ENCODE data around the gene TXNDC9. TPM values are rescaled to one million over a fixed set of nuclear protein-coding genes. Genes with fewer than 3 reads are reported as not detected.

The TXNDC9 gene
- total RNA-seq, 1 experiment from 2014 or later: 31.0 TPM

DNA sequence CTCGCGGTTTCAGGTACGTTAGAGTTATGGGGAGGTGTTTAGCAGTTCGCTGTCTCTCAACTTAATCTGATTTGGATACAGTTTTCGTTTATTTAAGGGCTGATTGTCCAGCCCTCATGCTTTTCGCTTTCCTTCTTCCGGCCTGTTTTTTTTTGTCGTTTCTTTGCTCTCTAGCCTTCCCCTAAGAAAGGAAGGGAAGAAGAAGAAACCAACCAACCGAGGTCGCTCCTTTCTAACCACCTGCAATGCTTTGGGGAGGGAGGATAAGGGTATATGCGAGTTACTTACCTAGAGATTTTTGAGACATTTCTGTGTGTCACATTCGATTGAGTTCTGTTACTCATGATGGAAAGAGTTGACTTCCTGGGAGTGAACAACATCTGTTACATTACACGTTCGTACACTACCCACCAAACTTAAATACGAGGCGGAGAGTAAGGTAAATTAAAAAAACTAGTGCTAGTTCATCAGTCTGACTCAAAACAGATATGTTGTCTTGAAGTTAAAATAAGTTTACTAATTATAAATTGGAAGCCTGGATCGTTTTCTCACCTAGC is 2.0 kb upstream of the TXNDC9 start (continued):
- TF ChIP-seq FOXK1 (CRISPR knock-in tag; IDR thresholded peaks at IDR 0.05) (no peak), SP1 (CRISPR knock-in tag; conservative IDR thresholded peaks at IDR 0.05) (no peak)
- TF ChIP-seq, protein P1, sequence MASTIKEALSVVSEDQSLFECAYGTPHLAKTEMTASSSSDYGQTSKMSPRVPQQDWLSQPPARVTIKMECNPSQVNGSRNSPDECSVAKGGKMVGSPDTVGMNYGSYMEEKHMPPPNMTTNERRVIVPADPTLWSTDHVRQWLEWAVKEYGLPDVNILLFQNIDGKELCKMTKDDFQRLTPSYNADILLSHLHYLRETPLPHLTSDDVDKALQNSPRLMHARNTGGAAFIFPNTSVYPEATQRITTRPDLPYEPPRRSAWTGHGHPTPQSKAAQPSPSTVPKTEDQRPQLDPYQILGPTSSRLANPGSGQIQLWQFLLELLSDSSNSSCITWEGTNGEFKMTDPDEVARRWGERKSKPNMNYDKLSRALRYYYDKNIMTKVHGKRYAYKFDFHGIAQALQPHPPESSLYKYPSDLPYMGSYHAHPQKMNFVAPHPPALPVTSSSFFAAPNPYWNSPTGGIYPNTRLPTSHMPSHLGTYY (CRISPR knock-in tag; IDR thresholded peaks at IDR 0.05): no peak
- TF ChIP-seq, protein P2, sequence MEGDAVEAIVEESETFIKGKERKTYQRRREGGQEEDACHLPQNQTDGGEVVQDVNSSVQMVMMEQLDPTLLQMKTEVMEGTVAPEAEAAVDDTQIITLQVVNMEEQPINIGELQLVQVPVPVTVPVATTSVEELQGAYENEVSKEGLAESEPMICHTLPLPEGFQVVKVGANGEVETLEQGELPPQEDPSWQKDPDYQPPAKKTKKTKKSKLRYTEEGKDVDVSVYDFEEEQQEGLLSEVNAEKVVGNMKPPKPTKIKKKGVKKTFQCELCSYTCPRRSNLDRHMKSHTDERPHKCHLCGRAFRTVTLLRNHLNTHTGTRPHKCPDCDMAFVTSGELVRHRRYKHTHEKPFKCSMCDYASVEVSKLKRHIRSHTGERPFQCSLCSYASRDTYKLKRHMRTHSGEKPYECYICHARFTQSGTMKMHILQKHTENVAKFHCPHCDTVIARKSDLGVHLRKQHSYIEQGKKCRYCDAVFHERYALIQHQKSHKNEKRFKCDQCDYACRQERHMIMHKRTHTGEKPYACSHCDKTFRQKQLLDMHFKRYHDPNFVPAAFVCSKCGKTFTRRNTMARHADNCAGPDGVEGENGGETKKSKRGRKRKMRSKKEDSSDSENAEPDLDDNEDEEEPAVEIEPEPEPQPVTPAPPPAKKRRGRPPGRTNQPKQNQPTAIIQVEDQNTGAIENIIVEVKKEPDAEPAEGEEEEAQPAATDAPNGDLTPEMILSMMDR (IDR thresholded peaks at IDR 0.05): no peak

DNA sequence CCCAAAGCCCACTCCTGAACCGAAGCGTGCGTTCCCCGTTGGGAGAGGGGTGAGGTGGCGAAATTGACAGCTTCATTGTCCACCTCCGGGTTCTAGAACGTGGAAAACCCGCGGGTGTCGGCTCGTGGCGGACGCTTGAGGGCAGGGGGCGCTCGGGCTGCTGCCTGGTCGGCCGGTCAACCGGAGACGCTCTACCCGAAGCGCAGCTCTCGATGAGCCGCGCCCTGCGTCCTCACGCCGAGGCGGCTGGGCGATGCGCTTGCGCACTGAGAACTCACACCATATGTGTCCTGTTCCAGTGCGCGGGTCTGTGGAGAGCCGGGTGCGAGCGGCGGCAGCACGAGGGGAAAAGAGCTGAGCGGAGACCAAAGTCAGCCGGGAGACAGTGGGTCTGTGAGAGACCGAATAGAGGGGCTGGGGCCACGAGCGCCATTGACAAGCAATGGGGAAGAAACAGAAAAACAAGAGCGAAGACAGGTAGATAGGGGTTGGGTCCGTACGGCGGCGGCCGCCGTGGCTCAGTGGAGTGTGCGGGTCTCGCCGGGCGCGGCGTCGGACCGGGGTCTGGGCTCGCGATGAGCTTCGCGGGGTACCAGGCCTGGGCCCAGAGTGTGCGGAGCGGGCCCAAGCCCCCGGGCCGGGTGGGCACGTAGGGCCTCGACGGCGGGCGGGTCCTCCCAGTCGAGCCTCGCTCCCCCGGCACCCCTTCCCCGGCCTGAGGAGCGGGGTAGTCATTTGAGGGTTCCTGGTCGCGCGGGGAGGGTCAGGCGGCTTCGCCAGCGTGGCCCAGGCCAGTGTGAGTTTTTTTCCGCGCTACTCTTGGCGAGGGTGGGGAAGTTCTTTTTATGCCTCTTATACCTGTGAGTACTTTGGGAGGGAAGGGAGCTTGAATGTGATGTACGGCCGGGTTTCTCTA is 1.2 kb upstream of the TXNDC9 start, which contains the start of gene EIF5B:
Gene EIF5B, plus strand, starts transcription at position 277 of the 916 bp plus-strand sequence. Its CDS starts 166 bp downstream, at position 443.
- CTCF ChIA-PET: interaction anchor here (0.7 to 2.4 kb wide), 12 partner anchors 9 to 923 kb away, joined by 3 to 9 read pairs (median 4); partner anchors contain the start of gene REV1
- peak; percentile 81 for ATAC-seq
- Mint-ChIP-seq H3K27ac (no peak within 1 kb of the TSS), H3K36me3 (peaks cover 9% of the 10 kb centered on the region), H3K4me3 (no peak within 1 kb of the TSS), H3K9me3 (no peaks in the 10 kb centered on the region), H3K4me1 (peaks cover 16% of the 10 kb centered on the region), H3K27me3 (ENCODE audit: low read depth) (no peaks in the 10 kb centered on the region)
- POLR2A ChIA-PET: interaction anchor here (0.6 to 2.6 kb wide), 8 partner anchors 27 to 197 kb away, joined by 3 to 7 read pairs (median 4); partner anchors contain the start of genes LIPT1 and TSGA10
- peak; percentile 95 for DNase-seq (ENCODE audit: low spot score)
- TF ChIP-seq, protein P2 (IDR thresholded peaks at IDR 0.05): no peak
- TF ChIP-seq ESRRA (CRISPR knock-in tag; IDR thresholded peaks at IDR 0.05; ENCODE audit: borderline replicate concordance): 0 out of 2 replicates have a peak, but pooled peaks have one; percentile 36
- 0 out of 2 replicates have a peak, but pooled peaks have one; percentile 17 for TF ChIP-seq TEAD1 (CRISPR knock-in tag; IDR thresholded peaks at IDR 0.05)
- no peak for TF ChIP-seq ZNF138 (CRISPR knock-in tag; conservative IDR thresholded peaks at IDR 0.05)
- TF ChIP-seq ZNF423 (CRISPR knock-in tag; IDR thresholded peaks at IDR 0.05): no peak
- no peak for TF ChIP-seq GTF2I (CRISPR knock-in tag; conservative IDR thresholded peaks at IDR 0.05)
- TF ChIP-seq, protein P3, sequence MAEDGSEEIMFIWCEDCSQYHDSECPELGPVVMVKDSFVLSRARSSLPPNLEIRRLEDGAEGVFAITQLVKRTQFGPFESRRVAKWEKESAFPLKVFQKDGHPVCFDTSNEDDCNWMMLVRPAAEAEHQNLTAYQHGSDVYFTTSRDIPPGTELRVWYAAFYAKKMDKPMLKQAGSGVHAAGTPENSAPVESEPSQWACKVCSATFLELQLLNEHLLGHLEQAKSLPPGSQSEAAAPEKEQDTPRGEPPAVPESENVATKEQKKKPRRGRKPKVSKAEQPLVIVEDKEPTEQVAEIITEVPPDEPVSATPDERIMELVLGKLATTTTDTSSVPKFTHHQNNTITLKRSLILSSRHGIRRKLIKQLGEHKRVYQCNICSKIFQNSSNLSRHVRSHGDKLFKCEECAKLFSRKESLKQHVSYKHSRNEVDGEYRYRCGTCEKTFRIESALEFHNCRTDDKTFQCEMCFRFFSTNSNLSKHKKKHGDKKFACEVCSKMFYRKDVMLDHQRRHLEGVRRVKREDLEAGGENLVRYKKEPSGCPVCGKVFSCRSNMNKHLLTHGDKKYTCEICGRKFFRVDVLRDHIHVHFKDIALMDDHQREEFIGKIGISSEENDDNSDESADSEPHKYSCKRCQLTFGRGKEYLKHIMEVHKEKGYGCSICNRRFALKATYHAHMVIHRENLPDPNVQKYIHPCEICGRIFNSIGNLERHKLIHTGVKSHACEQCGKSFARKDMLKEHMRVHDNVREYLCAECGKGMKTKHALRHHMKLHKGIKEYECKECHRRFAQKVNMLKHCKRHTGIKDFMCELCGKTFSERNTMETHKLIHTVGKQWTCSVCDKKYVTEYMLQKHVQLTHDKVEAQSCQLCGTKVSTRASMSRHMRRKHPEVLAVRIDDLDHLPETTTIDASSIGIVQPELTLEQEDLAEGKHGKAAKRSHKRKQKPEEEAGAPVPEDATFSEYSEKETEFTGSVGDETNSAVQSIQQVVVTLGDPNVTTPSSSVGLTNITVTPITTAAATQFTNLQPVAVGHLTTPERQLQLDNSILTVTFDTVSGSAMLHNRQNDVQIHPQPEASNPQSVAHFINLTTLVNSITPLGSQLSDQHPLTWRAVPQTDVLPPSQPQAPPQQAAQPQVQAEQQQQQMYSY (CRISPR knock-in tag; IDR thresholded peaks at IDR 0.05): no peak; the same call in 1 of the 2 replicates
- no peak for TF ChIP-seq ZNF263 (CRISPR knock-in tag; IDR thresholded peaks at IDR 0.05; ENCODE audit: low read depth)
- TF ChIP-seq FOXP1 (CRISPR knock-in tag; IDR thresholded peaks at IDR 0.05; ENCODE audit: borderline replicate concordance): peak; percentile 93
- TF ChIP-seq, protein P4, sequence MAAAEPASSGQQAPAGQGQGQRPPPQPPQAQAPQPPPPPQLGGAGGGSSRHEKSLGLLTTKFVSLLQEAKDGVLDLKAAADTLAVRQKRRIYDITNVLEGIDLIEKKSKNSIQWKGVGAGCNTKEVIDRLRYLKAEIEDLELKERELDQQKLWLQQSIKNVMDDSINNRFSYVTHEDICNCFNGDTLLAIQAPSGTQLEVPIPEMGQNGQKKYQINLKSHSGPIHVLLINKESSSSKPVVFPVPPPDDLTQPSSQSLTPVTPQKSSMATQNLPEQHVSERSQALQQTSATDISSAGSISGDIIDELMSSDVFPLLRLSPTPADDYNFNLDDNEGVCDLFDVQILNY (CRISPR knock-in tag; IDR thresholded peaks at IDR 0.05): peak; percentile 72; the same call in 1 of the 2 replicates
- no peak for TF ChIP-seq ZNF121 (CRISPR knock-in tag; IDR thresholded peaks at IDR 0.05)
- TF ChIP-seq NR1H2 (CRISPR knock-in tag; IDR thresholded peaks at IDR 0.05): no peak
- TF ChIP-seq KAT7 (CRISPR knock-in tag; IDR thresholded peaks at IDR 0.05; ENCODE audit: borderline replicate concordance): 0 out of 2 replicates have a peak, but pooled peaks have one; percentile 55
- TF ChIP-seq, protein P5, sequence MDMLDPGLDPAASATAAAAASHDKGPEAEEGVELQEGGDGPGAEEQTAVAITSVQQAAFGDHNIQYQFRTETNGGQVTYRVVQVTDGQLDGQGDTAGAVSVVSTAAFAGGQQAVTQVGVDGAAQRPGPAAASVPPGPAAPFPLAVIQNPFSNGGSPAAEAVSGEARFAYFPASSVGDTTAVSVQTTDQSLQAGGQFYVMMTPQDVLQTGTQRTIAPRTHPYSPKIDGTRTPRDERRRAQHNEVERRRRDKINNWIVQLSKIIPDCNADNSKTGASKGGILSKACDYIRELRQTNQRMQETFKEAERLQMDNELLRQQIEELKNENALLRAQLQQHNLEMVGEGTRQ (CRISPR knock-in tag; IDR thresholded peaks at IDR 0.05): no peak
- TF ChIP-seq, protein P6, sequence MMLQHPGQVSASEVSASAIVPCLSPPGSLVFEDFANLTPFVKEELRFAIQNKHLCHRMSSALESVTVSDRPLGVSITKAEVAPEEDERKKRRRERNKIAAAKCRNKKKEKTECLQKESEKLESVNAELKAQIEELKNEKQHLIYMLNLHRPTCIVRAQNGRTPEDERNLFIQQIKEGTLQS (CRISPR knock-in tag; conservative IDR thresholded peaks at IDR 0.05): no peak
- no peak for TF ChIP-seq NR3C1 (CRISPR knock-in tag; conservative IDR thresholded peaks at IDR 0.05; ENCODE audit: low read depth)
- TF ChIP-seq, protein P7, sequence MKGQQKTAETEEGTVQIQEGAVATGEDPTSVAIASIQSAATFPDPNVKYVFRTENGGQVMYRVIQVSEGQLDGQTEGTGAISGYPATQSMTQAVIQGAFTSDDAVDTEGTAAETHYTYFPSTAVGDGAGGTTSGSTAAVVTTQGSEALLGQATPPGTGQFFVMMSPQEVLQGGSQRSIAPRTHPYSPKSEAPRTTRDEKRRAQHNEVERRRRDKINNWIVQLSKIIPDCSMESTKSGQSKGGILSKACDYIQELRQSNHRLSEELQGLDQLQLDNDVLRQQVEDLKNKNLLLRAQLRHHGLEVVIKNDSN (CRISPR knock-in tag; IDR thresholded peaks at IDR 0.05): no peak; the same call in 1 of the 2 replicates
